Activated B cell treated with CpG ODN at 0.5 μM for 24 hours (primary cell): ENCODE results near the gene MYG1. TPM values are rescaled to one million over a fixed set of nuclear protein-coding genes. Genes with fewer than 3 reads are reported as not detected.

Experiments used
- ATAC-seq: fragments of 200-7000 bp; cut with Tn5 transposase; one replicate; pipeline ENCODE4 v1.10.0; 2021; ENCODE audit warnings: low read depth, mild to moderate bottlenecking, moderate library complexity
- CTCF ChIA-PET: fragments of 350-600 bp; sonication (Branson Sonifier 250); formaldehyde crosslinking; loops from one replicate; lab custom pipeline; 2021; ENCODE audit warnings: antibody characterized with exemption; lab: Charles Lee
- POLR2A ChIA-PET: fragments of 350-600 bp; sonication (Branson Sonifier 250); formaldehyde crosslinking; loops from one replicate; lab custom pipeline; 2021; ENCODE audit warnings: antibody characterized with exemption; lab: Charles Lee
- DNase-seq: peaks from one replicate; pipeline ENCODE4 v3.0.0; 2022
- H3K27ac Mint-ChIP-seq: one replicate; pipeline ENCODE4 v1.8.0; 2020; ENCODE audit warnings: mixed read lengths
- H3K27me3 Mint-ChIP-seq: one replicate; pipeline ENCODE4 v1.8.0; 2021; ENCODE audit warnings: mixed read lengths
- H3K36me3 Mint-ChIP-seq: one replicate; pipeline ENCODE4 v1.8.0; 2021; ENCODE audit warnings: low read depth, mixed read lengths
- H3K4me1 Mint-ChIP-seq: one replicate; pipeline ENCODE4 v1.8.0; 2021; ENCODE audit warnings: mixed read lengths
- H3K4me3 Mint-ChIP-seq: one replicate; pipeline ENCODE4 v1.8.0; 2020; ENCODE audit warnings: mild to moderate bottlenecking, mixed read lengths
- H3K9me3 Mint-ChIP-seq: one replicate; pipeline ENCODE4 v1.8.0; 2020; ENCODE audit warnings: mixed read lengths
- CTCF ChIP-seq: fragments of 200-600 bp; IDR thresholded peaks from one replicate; pipeline ENCODE4 v1.8.0; 2022; ENCODE audit warnings: antibody characterized with exemption, mild to moderate bottlenecking
- intact Hi-C: fragments of 100-400 bp; cut with micrococcal nuclease; formaldehyde crosslinking; loops from one replicate; pipeline ENCODE4 v1.15.1; 2024
- total RNA-seq: library from RNA; stranded (reverse); gene quantifications from 2 replicates; pipeline ENCODE4 v1.2.3, GENCODE V29; 2022

MYG1 gene
- total RNA-seq, 1 donor from 2014 or later, result 65.3 TPM

- Mint-ChIP-seq H3K4me1 (no peaks in the 10 kb centered on the region), H3K27me3 (no peaks in the 10 kb centered on the region), H3K4me3 (no peak overlapping the region), H3K27ac (no peak overlapping the region), H3K9me3 (no peaks in the 10 kb centered on the region), H3K36me3 (peaks cover 3% of the 10 kb centered on the region)
- CTCF ChIA-PET, result interaction anchor here (0.8 to 1.6 kb wide), 5 partner anchors 11 to 90 kb away, joined by 3 to 4 read pairs (median 3); partner anchors contain the start of gene ESPL1
- no peak for ATAC-seq
- intact Hi-C loops, result no loop called here
- DNase-seq, result no peak
- TF ChIP-seq CTCF, result no peak
- POLR2A ChIA-PET, result interaction anchor here (1.0 to 1.2 kb wide), 2 partner anchors 59 to 66 kb away, joined by 3 read pairs; no protein-coding TSS in a partner anchor
Observed at GRCh38 chr12:53279888-53280498, 19.5 kb upstream of the MYG1 start.

- DNase-seq, result no peak
- no peaks in the 10 kb centered on the region for H3K9me3 Mint-ChIP-seq
Observed at GRCh38 chr12:53286448-53286847, 13.0 kb upstream of the MYG1 start.

GRCh38 chr12:53287741-53288216, 11.7 kb upstream of the MYG1 start:
- Mint-ChIP-seq H3K27me3 (no peaks in the 10 kb centered on the region), H3K4me3 (no peak overlapping the region), H3K4me1 (peaks cover 4% of the 10 kb centered on the region), H3K27ac (no peak overlapping the region), H3K9me3 (no peaks in the 10 kb centered on the region), H3K36me3 (no peaks in the 10 kb centered on the region)
- peak; percentile 53 for DNase-seq
- POLR2A ChIA-PET, result interaction anchor here (1.0 to 2.4 kb wide), 5 partner anchors 67 to 79 kb away, joined by 3 to 10 read pairs (median 4); no protein-coding TSS in a partner anchor
- peak; percentile 100 for ATAC-seq
- intact Hi-C loops, result loop anchor here (1.0 to 2.0 kb wide), 8 partner anchors 19 to 221 kb away; partner anchors contain the start of genes AAAS and ESPL1
- CTCF ChIA-PET, result interaction anchor here (0.9 to 14.7 kb wide), 13 partner anchors 10 to 223 kb away, joined by 3 to 298 read pairs (median 4); partner anchors contain the start of genes AAAS, ESPL1 and ITGB7
- no peak for TF ChIP-seq CTCF

More at GRCh38 chr12:53286448-53286847, 13.0 kb upstream of the MYG1 start:
- Mint-ChIP-seq H3K36me3 (peaks cover 3% of the 10 kb centered on the region), H3K27me3 (no peaks in the 10 kb centered on the region), H3K4me1 (peaks cover 4% of the 10 kb centered on the region), H3K27ac (no peak overlapping the region), H3K4me3 (no peak overlapping the region)
- CTCF ChIA-PET, result interaction anchor here (1.0 to 14.7 kb wide), 5 partner anchors 9 to 221 kb away, joined by 4 to 298 read pairs (median 27); partner anchors contain the start of genes ESPL1, ITGB7 and PFDN5
- TF ChIP-seq CTCF, result no peak
- intact Hi-C loops, result loop anchor here (2.0 kb wide), 1 partner anchor 66 kb away; no protein-coding TSS in a partner anchor
- POLR2A ChIA-PET, result interaction anchor here (0.6 to 2.4 kb wide), 5 partner anchors 13 to 136 kb away, joined by 3 to 10 read pairs (median 4); partner anchors contain the start of gene MYG1
- no peak for ATAC-seq

- peaks cover 4% of the 10 kb centered on the region for H3K4me1 Mint-ChIP-seq
- no peak for TF ChIP-seq CTCF
- POLR2A ChIA-PET, result interaction anchor here (0.6 to 1.4 kb wide), 3 partner anchors 49 to 79 kb away, joined by 3 to 4 read pairs (median 3); no protein-coding TSS in a partner anchor
Observed at GRCh38 chr12:53288322-53288721, 11.2 kb upstream of the MYG1 start.

More at GRCh38 chr12:53288322-53288721, 11.2 kb upstream of the MYG1 start:
- no peak for DNase-seq
- Mint-ChIP-seq H3K27ac (no peak overlapping the region), H3K36me3 (no peaks in the 10 kb centered on the region), H3K9me3 (no peaks in the 10 kb centered on the region), H3K4me3 (no peak overlapping the region), H3K27me3 (no peaks in the 10 kb centered on the region)
- intact Hi-C loops, result no loop called here
- no peak for ATAC-seq
- CTCF ChIA-PET, result interaction anchor here (0.9 to 14.7 kb wide), 14 partner anchors 11 to 223 kb away, joined by 3 to 298 read pairs (median 4); partner anchors contain the start of genes AAAS, ESPL1 and ITGB7
